B cell (primary cell): ENCODE data around the gene BACH2.

Source experiments
- EZH2 ChIP-seq: IDR thresholded peaks from 2 replicates; pipeline ENCODE4 v1.6.1; 2012; ENCODE audit warnings: borderline replicate concordance, low read depth, mild to moderate bottlenecking, moderate library complexity, low read length; ENCODE audit not compliant: insufficient read depth, poor library complexity, severe bottlenecking
- TF ChIP-seq, protein P1 (sequence below): fragments of 200-600 bp; IDR thresholded peaks from one replicate; pipeline ENCODE4 v1.8.0; 2022; ENCODE audit warnings: antibody characterized with exemption, mild to moderate bottlenecking

DNA sequence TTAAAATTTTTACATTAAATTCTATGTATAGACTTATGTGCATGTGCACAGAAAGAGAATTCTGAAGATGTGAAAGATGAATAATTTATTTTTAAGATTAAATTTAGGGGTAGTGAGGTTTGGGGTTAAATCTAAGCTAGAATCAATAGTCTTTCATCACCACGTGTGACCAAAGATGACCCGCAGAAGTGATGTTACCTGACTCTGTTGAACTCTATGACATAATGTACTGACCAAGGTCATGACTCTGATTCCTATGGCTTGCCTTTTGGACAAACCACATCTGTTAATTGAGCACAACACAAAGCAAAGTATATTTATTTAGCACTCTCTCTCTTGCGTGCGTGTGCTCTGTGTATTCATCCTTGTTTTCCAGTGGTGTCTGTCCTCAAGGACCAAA lies 150.6 kb downstream of the BACH2 start:
- TF ChIP-seq, protein P1, sequence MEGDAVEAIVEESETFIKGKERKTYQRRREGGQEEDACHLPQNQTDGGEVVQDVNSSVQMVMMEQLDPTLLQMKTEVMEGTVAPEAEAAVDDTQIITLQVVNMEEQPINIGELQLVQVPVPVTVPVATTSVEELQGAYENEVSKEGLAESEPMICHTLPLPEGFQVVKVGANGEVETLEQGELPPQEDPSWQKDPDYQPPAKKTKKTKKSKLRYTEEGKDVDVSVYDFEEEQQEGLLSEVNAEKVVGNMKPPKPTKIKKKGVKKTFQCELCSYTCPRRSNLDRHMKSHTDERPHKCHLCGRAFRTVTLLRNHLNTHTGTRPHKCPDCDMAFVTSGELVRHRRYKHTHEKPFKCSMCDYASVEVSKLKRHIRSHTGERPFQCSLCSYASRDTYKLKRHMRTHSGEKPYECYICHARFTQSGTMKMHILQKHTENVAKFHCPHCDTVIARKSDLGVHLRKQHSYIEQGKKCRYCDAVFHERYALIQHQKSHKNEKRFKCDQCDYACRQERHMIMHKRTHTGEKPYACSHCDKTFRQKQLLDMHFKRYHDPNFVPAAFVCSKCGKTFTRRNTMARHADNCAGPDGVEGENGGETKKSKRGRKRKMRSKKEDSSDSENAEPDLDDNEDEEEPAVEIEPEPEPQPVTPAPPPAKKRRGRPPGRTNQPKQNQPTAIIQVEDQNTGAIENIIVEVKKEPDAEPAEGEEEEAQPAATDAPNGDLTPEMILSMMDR: no peak
- no peak for TF ChIP-seq EZH2
